Smooth muscle cell (in vitro differentiated cells): ENCODE measurements around the gene LRRC31. TPM values are rescaled to one million over a fixed set of nuclear protein-coding genes. Genes with fewer than 3 reads are reported as not detected.

Source experiments
- DNase-seq: peaks from one replicate; lab custom pipeline; 2025; ENCODE audit not compliant: unreplicated experiment; lab: John Stamatoyannopoulos, UW
- H2AFZ ChIP-seq: fragments of 200-600 bp; sonication (generic); 2 replicates; pipeline ENCODE4 v1.6.0; 2016; ENCODE audit warnings: antibody characterized with exemption, low read depth, mild to moderate bottlenecking
- H3F3A ChIP-seq: fragments of 200-600 bp; sonication (generic); 2 replicates; pipeline ENCODE4 v1.6.0; 2017; ENCODE audit warnings: antibody characterized with exemption, low read depth
- H3K27ac ChIP-seq: fragments of 200-600 bp; sonication (generic); 2 replicates; pipeline ENCODE4 v1.5.1; 2016; ENCODE audit warnings: low read depth, mild to moderate bottlenecking
- H3K27me3 ChIP-seq: fragments of 200-600 bp; sonication (generic); 2 replicates; pipeline ENCODE4 v1.6.1; 2016; ENCODE audit warnings: low read depth, mild to moderate bottlenecking
- H3K36me3 ChIP-seq: fragments of 200-600 bp; sonication (generic); 2 replicates; pipeline ENCODE4 v1.5.1; 2016; ENCODE audit warnings: low read depth
- H3K4me1 ChIP-seq: fragments of 200-600 bp; sonication (generic); 2 replicates; pipeline ENCODE4 v1.5.1; 2016; ENCODE audit warnings: low read depth
- H3K4me2 ChIP-seq: fragments of 200-600 bp; sonication (generic); 2 replicates; pipeline ENCODE4 v1.6.0; 2016; ENCODE audit warnings: mild to moderate bottlenecking
- H3K4me3 ChIP-seq: fragments of 200-600 bp; sonication (generic); 2 replicates; pipeline ENCODE4 v1.5.1; 2016; ENCODE audit warnings: mild to moderate bottlenecking
- H3K79me2 ChIP-seq: fragments of 200-600 bp; sonication (generic); 2 replicates; pipeline ENCODE4 v1.6.0; 2016; ENCODE audit warnings: low read depth, mild to moderate bottlenecking
- H3K9ac ChIP-seq: fragments of 200-600 bp; sonication (generic); 2 replicates; pipeline ENCODE4 v1.6.0; 2016; ENCODE audit warnings: low read depth
- H3K9me3 ChIP-seq: fragments of 200-600 bp; sonication (generic); replicated peaks from 2 replicates; pipeline ENCODE4 v1.5.1; 2016; ENCODE audit warnings: low read depth
- H4K20me1 ChIP-seq: fragments of 200-600 bp; sonication (generic); 2 replicates; pipeline ENCODE4 v1.6.0; 2016; ENCODE audit warnings: low read depth
- CTCF ChIP-seq: fragments of 200-600 bp; sonication (generic); IDR thresholded peaks from 2 replicates; pipeline ENCODE4 v1.5.1; 2017; ENCODE audit warnings: borderline replicate concordance, mild to moderate bottlenecking, antibody characterized with exemption; ENCODE audit not compliant: insufficient read depth, poor library complexity, severe bottlenecking
- WGBS: methylation state at CpG from one replicate; pipeline ENCODE4 v1.1.7; 2016; ENCODE audit warnings: low lambda C conversion rate; 5-methylcytosine and 5-hydroxymethylcytosine counted together
- polyA plus RNA-seq: library from polyadenylated mRNA; unstranded; fragments of >200 nt; fragmentation: Nextera tagmentation; extraction: Ambion mirVana; gene quantifications from 2 replicates; pipeline ENCODE4 v1.2.1, GENCODE V29; 2016
- total RNA-seq: library from RNA; depleted of rRNA; stranded (reverse); fragments of >200 nt; gene quantifications from 2 replicates; pipeline ENCODE4 v1.2.3, GENCODE V29; 2014

The LRRC31 gene
- total and polyA plus RNA-seq, 2 experiments from 2014 or later: not detected

DNA sequence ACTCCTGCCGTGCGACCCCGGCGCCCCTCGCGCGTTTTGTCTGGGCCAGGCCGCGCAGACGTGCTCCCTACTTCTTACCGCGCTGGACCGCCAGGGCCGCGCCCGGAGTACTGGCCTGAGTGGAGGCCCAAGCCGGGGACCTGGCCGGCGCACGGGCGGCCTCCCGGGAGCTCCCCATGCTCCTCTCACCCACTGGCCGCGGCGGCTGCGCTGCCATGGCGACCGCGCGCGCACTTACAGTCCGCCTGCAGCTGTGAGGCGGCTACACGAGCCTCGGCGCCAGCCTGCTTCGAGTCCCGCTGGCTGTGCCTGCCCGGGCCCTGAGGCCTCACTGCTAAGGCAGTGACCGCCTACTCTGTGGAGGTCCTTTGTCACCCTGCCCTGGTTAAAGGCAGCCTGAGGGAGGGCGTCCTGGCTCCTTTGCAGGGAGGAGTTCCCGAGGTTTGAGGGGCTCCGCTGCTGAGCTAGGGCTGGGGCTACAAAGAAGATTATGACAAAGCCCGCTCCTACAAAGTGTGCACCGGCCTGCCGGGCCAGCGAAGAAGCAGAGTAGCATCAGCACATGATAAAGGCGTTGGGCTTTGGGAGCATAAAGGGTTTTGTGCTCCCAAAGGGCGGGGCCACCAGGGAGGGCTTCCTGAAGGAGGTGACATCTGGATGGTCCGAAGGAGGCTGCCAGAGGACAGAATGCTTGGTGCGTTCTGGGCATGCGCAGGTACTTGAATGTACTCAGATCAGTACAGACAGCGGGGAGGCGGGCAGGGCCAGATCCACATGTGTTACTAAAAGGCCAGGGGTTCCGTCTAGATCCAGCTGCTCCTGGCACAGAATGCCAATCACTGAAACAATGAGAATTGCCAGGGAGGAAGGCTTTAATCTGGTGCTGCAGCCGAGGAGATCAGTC, 57.2 kb downstream of the LRRC31 start, which contains the start of the genes LRRC34 and LRRIQ4:
Gene LRRC34, minus strand, starts transcription at position 573 of the 904 bp plus-strand sequence. Its CDS starts 356 bp downstream, at position 217.
Gene LRRIQ4, plus strand, starts transcription at position 539 of the 904 bp plus-strand sequence. CDS start 9,052 bp downstream, outside the sequence.
- Histone ChIP-seq H4K20me1 (no peaks in the 10 kb centered on the region), H3K36me3 (no peaks in the 10 kb centered on the region), H3K79me2 (no peaks in the 10 kb centered on the region), H3K4me1 (peaks cover 6% of the 10 kb centered on the region), H3K9me3 (peaks cover 11% of the 10 kb centered on the region), H3K4me3 (peak within 1 kb of the TSS; percentile 61), H3K27ac (peak within 1 kb of the TSS; percentile 51), H3F3A (no peaks in the 10 kb centered on the region), H3K4me2 (peak within 1 kb of the TSS; percentile 85), H2AFZ (peak within 1 kb of the TSS; percentile 81), H3K27me3 (no peaks in the 10 kb centered on the region), H3K9ac (peak within 1 kb of the TSS; percentile 58)
- 24% methylated on average over 45 of the region's 56 CpGs for WGBS
- DNase-seq: peak; percentile 24
- TF ChIP-seq CTCF: no peak

DNA sequence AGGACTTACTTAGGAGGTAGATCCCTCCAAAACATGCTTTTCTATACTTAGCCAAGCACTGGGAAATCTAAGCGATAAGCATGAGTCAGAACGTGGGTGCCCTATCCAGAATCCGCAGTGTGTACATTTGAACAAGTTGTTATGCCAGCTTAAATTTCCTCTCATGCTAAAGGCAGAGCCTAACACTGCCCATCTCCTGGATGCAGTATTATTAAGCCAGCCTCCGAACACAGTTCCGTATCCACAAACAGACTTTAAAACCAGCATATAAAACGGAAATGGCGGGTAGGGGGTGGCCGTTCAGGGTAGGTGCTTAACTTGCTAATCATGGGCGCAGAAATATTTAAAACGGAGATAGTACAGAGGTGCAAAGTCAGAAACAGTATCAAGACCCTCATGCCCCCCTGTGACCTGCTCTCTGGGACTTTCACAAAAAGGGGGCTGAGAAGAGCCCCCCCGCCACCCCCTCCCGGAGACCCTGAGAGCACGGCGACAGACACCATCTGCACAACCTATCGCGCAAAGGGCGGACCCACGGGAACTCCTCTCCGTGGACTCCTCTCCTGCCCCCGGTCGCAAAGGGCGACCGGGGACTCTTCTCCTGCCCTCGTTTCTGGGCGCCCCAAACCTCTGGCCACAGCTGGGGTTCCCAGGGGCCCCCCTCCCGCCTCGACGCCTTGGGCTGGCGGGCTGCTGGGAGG, 58.0 kb downstream of the LRRC31 start:
- H3F3A ChIP-seq: no peaks in the 10 kb centered on the region
- H2AFZ ChIP-seq: peak overlapping the region; percentile 81
- H3K27me3 ChIP-seq: no peaks in the 10 kb centered on the region
- H4K20me1 ChIP-seq: no peaks in the 10 kb centered on the region
- peaks cover 11% of the 10 kb centered on the region for H3K9me3 ChIP-seq
- H3K4me1 ChIP-seq: peaks cover 6% of the 10 kb centered on the region
- no peaks in the 10 kb centered on the region for H3K79me2 ChIP-seq
- H3K9ac ChIP-seq: peak overlapping the region; percentile 58
- DNase-seq: no peak
- peak overlapping the region; percentile 85 for H3K4me2 ChIP-seq
- TF ChIP-seq CTCF: no peak
- H3K4me3 ChIP-seq: peak overlapping the region; percentile 61
- H3K36me3 ChIP-seq: no peaks in the 10 kb centered on the region
- H3K27ac ChIP-seq: peak overlapping the region; percentile 51
- WGBS: 23% methylated on average over 28 of the region's 29 CpGs

DNA sequence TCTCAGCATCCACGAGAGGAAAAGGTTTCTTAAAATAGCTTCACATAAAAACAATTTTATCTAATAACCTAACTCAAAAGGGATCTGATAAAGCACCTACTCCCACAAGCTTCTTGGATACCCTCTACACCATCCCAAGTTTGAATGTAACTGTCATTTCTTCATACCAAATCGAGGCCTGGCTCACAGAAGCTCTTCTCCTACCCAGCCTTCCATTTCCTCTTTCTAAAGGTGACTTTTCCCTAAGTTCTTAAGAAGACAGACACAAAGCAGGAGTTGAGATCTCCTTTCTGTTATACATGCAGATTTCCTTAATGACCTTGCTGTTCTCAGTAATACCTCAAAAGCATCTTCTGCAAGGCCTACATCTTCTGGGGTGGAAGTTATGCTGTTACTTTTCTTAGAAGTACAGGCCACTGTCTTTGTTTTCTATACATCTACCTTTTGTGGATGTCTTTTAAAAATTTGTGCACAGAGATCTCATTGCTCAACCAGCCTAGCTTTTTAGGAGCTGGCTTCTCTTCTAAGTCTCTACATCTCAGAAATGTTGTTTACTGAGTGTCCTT, 60.4 kb downstream of the LRRC31 start:
- DNase-seq: no peak
- Histone ChIP-seq H4K20me1 (no peaks in the 10 kb centered on the region), H3K36me3 (no peaks in the 10 kb centered on the region), H3K9ac (no peak overlapping the region), H3K27ac (no peak overlapping the region), H3K27me3 (no peaks in the 10 kb centered on the region), H2AFZ (no peak overlapping the region), H3K4me2 (no peak overlapping the region), H3K4me1 (peaks cover 6% of the 10 kb centered on the region), H3K4me3 (no peak overlapping the region), H3K79me2 (no peaks in the 10 kb centered on the region), H3K9me3 (no peaks in the 10 kb centered on the region), H3F3A (no peaks in the 10 kb centered on the region)
- no peak for TF ChIP-seq CTCF
- 83% methylated on average over 2 of the region's 2 CpGs for WGBS
